ENCODE results near the gene UTP3. TPM values are rescaled to one million over a fixed set of nuclear protein-coding genes. Genes with fewer than 3 reads are reported as not detected.

UTP3 gene
- total RNA-seq, 2 donors from 2014 or later, result 12.5 to 15.5 TPM

DNA sequence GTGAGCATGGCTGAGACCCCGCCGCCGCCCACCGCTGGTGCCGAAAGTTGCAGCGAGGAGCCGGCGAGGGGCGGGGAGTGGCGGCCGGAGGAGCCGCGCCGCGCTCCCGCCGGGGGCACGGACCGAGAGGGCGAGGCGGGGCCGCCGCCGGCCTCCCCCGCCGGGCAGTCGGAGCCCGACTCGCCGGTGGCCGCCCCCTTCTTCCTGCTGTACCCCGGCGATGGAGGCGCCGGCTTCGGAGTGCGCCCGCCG lies 16.5 kb downstream of the UTP3 start:
- peak overlapping the region; percentile 13 to 74 for H3K4me3 ChIP-seq
- ATAC-seq (peak; percentile 49), DNase-seq (peak in 1 of 4 donors; percentile 22)
- whole genome bisulfite sequencing, 2 donors, result 1% methylated on average over 36 of the region's 39 CpGs; no CpG with 5 or more reads in 1 of the 2 donors
- H3K36me3 ChIP-seq (replicated peaks in 1 of 2; ENCODE audit: insufficient read depth in 1 of 2, low read depth in 2 of 2), result no peaks in the 10 kb centered on the region
- peak overlapping the region; percentile 91 to 96 (median 92) for H3K27ac ChIP-seq
- no peaks in the 10 kb centered on the region for H3K9me3 ChIP-seq
- no peaks in the 10 kb centered on the region for H3K27me3 ChIP-seq
- peaks cover 39% of the 10 kb centered on the region for H3K4me1 ChIP-seq
- TF ChIP-seq POLR2A (IDR thresholded peaks at IDR 0.05), result no peak
- TF ChIP-seq, protein P1, sequence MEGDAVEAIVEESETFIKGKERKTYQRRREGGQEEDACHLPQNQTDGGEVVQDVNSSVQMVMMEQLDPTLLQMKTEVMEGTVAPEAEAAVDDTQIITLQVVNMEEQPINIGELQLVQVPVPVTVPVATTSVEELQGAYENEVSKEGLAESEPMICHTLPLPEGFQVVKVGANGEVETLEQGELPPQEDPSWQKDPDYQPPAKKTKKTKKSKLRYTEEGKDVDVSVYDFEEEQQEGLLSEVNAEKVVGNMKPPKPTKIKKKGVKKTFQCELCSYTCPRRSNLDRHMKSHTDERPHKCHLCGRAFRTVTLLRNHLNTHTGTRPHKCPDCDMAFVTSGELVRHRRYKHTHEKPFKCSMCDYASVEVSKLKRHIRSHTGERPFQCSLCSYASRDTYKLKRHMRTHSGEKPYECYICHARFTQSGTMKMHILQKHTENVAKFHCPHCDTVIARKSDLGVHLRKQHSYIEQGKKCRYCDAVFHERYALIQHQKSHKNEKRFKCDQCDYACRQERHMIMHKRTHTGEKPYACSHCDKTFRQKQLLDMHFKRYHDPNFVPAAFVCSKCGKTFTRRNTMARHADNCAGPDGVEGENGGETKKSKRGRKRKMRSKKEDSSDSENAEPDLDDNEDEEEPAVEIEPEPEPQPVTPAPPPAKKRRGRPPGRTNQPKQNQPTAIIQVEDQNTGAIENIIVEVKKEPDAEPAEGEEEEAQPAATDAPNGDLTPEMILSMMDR (IDR thresholded peaks at IDR 0.05), result no peak
- intact Hi-C loops (cut with DNase I), result no loop called here

DNA sequence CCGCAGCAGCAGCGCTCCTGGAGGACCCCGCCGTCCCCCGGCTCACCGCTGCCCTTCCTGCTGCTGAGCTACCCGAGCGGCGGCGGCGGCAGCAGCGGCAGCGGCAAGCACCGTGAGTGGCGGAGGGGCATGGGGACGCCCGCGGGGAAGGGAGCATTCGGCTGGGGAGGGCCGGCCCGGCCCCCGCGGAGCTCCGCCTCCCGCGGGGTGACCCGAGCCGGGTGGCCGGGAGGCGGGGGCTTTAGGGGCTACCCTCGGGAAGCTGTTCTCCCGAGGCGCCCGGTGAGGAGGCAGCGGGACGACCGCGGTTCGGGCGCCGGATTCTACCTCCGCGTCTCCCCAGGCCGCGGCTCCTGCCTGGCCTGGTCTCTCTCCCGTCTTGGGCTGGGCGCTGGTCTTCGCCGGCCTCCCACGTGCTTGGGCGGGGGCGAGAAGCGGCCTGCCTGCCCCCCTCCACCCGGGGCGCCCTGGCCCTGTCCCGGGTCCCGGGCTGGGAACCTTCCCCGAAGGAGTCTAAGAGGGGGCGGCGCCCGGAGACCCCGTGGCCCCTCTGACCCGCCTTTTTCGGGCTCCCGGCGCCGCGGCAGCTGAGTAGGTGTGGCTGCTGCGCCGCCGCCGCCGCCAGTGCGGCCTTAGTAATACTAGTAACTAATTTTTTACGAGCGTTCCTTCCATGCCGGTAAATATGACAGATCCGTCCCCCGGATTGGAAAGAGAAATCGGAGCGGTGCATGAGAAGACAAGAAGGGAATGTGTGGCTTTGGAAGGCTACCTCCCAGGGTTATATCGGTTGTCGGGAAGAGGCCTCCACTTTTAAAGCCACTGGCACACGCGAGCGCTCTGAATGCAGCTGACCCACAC lies 17.1 kb downstream of the UTP3 start:
- DNase-seq (peak; percentile 57 to 75 (median 67)), ATAC-seq (peak; percentile 71)
- WGBS, 2 donors, result 0 to 1% methylated on average over 7 to 69 of the region's 86 CpGs
- peak overlapping the region; percentile 13 to 74 for H3K4me3 ChIP-seq
- TF ChIP-seq POLR2A (IDR thresholded peaks at IDR 0.05), result peak; percentile 34 to 71 (median 66)
- TF ChIP-seq, protein P1 (IDR thresholded peaks at IDR 0.05), result no peak
- intact Hi-C loops (cut with DNase I), result no loop called here
- no peaks in the 10 kb centered on the region for H3K36me3 ChIP-seq (replicated peaks in 1 of 2; ENCODE audit: insufficient read depth in 1 of 2, low read depth in 2 of 2)
- H3K27ac ChIP-seq, result peak overlapping the region; percentile 91 to 96 (median 92)
- H3K27me3 ChIP-seq, result no peaks in the 10 kb centered on the region
- H3K9me3 ChIP-seq, result no peaks in the 10 kb centered on the region
- peaks cover 41% of the 10 kb centered on the region for H3K4me1 ChIP-seq

DNA sequence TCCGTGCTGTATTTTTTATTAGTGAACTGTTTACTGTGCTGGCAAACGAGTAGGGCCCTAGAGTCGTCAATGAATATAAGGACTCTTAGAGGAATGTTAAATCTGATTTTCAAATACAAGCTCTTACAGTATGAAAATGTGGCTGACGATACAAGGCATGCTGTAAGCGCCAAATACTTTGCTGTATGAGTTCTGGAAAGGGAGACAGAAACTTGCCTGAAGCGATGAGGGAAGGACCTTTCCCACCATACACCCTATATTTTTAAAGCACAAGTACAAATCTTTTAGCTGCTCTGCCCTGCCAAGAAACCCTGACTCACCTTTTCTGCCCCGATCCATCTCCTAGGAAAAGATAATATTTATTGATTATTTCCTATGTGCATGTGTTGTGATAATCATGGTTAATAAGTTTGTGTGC lies 17.7 kb downstream of the UTP3 start:
- no peak for DNase-seq
- Histone ChIP-seq H3K36me3 (replicated peaks in 1 of 2; ENCODE audit: insufficient read depth in 1 of 2, low read depth in 2 of 2) (no peaks in the 10 kb centered on the region), H3K4me1 (peaks cover 41% of the 10 kb centered on the region), H3K4me3 (peak overlapping the region; percentile 13 to 74), H3K27me3 (no peaks in the 10 kb centered on the region), H3K27ac (peak overlapping the region; percentile 91 to 96 (median 92)), H3K9me3 (no peaks in the 10 kb centered on the region)
- intact Hi-C loops (cut with DNase I), result no loop called here
- no peak for TF ChIP-seq POLR2A (IDR thresholded peaks at IDR 0.05)
- TF ChIP-seq, protein P1 (IDR thresholded peaks at IDR 0.05), result no peak
- no peak for ATAC-seq
- WGBS, 2 donors, result 2% methylated on average over 7 of the region's 7 CpGs

DNA sequence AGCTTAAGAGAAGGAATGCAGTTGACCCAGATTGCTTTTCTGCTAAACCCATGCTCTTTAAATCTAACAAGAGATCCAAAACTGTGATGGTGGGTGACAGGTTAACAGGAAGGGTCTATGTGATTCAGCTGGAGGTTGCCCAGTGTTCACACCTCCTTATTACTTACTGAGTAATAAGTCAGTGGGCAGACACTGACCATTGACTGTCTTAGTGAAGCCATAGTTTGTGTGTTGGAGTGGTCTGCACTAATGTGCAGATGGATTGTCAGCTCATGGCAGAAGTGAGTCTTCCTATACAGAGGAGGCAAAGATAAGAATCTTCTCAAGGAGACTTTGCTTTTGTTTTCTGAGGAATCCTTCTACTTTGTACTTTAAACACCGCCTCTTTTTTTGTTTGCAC lies 18.2 kb downstream of the UTP3 start:
- Histone ChIP-seq H3K27ac (peak overlapping the region; percentile 91 to 96 (median 92)), H3K27me3 (no peaks in the 10 kb centered on the region), H3K4me3 (no peak overlapping the region), H3K9me3 (no peaks in the 10 kb centered on the region), H3K4me1 (peaks cover 46% of the 10 kb centered on the region), H3K36me3 (replicated peaks in 1 of 2; ENCODE audit: insufficient read depth in 1 of 2, low read depth in 2 of 2) (no peaks in the 10 kb centered on the region)
- TF ChIP-seq, protein P1 (IDR thresholded peaks at IDR 0.05), result no peak
- TF ChIP-seq POLR2A (IDR thresholded peaks at IDR 0.05), result no peak
- intact Hi-C loops (cut with DNase I), result no loop called here
- ATAC-seq, result no peak
- DNase-seq, result no peak
- WGBS, 2 donors, result 57 to 65% methylated on average over 1 of the region's 1 CpG
